ENCODE measurements around the gene ZMIZ1.

Gene ZMIZ1

GRCh38 chr10:79182781-79183467, 114.2 kb downstream of the ZMIZ1 start:
- no peak for TF ChIP-seq CTCF (IDR thresholded peaks at IDR 0.05)
- Histone ChIP-seq H3K4me3 (ENCODE audit: low read depth in 1 of 2, low read length in 1 of 2) (no peak overlapping the region), H3K4me1 (ENCODE audit: control insufficient read depth in 1 of 2, insufficient read depth in 1 of 2, low read depth in 1 of 2, low read length in 1 of 2) (peaks cover 7 to 9% of the 10 kb centered on the region in 2 experiments), H3K27me3 (no peaks in the 10 kb centered on the region), H3K36me3 (no peaks in the 10 kb centered on the region), H3K9me3 (no peaks in the 10 kb centered on the region), H3K27ac (no peak overlapping the region)

GRCh38 chr10:79183468-79183865, 114.7 kb downstream of the ZMIZ1 start:
- TF ChIP-seq CTCF (IDR thresholded peaks at IDR 0.05), result no peak
- Histone ChIP-seq H3K4me3 (ENCODE audit: low read depth in 1 of 2, low read length in 1 of 2) (no peak overlapping the region), H3K9me3 (no peaks in the 10 kb centered on the region), H3K27me3 (no peaks in the 10 kb centered on the region), H3K27ac (no peak overlapping the region), H3K4me1 (ENCODE audit: control insufficient read depth in 1 of 2, insufficient read depth in 1 of 2, low read depth in 1 of 2, low read length in 1 of 2) (peaks cover 7 to 9% of the 10 kb centered on the region in 2 experiments), H3K36me3 (no peaks in the 10 kb centered on the region)

GRCh38 chr10:79184145-79184625, 115.4 kb downstream of the ZMIZ1 start:
- no peaks in the 10 kb centered on the region for H3K27me3 ChIP-seq
- TF ChIP-seq CTCF (IDR thresholded peaks at IDR 0.05), result no peak
- H3K36me3 ChIP-seq, result no peaks in the 10 kb centered on the region
- H3K27ac ChIP-seq, result no peak overlapping the region
- no peaks in the 10 kb centered on the region for H3K9me3 ChIP-seq
- peaks cover 7 to 9% of the 10 kb centered on the region in 2 experiments for H3K4me1 ChIP-seq (ENCODE audit: control insufficient read depth in 1 of 2, insufficient read depth in 1 of 2, low read depth in 1 of 2, low read length in 1 of 2)
- no peak overlapping the region for H3K4me3 ChIP-seq (ENCODE audit: low read depth in 1 of 2, low read length in 1 of 2)

GRCh38 chr10:79184657-79185056, 115.9 kb downstream of the ZMIZ1 start:
- TF ChIP-seq CTCF (IDR thresholded peaks at IDR 0.05), result no peak
- H3K27me3 ChIP-seq, result no peaks in the 10 kb centered on the region
- no peak overlapping the region for H3K4me3 ChIP-seq (ENCODE audit: low read depth in 1 of 2, low read length in 1 of 2)
- no peaks in the 10 kb centered on the region for H3K36me3 ChIP-seq
- no peak overlapping the region for H3K27ac ChIP-seq
- H3K9me3 ChIP-seq, result no peaks in the 10 kb centered on the region
- H3K4me1 ChIP-seq (ENCODE audit: control insufficient read depth in 1 of 2, insufficient read depth in 1 of 2, low read depth in 1 of 2, low read length in 1 of 2), result peaks cover 7 to 9% of the 10 kb centered on the region in 2 experiments

- Histone ChIP-seq H3K4me1 (ENCODE audit: control insufficient read depth in 1 of 2, insufficient read depth in 1 of 2, low read depth in 1 of 2, low read length in 1 of 2) (peaks cover 7 to 9% of the 10 kb centered on the region in 2 experiments), H3K27me3 (no peaks in the 10 kb centered on the region), H3K9me3 (no peaks in the 10 kb centered on the region), H3K27ac (no peak overlapping the region), H3K4me3 (ENCODE audit: low read depth in 1 of 2, low read length in 1 of 2) (no peak overlapping the region), H3K36me3 (no peaks in the 10 kb centered on the region)
- TF ChIP-seq CTCF (IDR thresholded peaks at IDR 0.05), result no peak
Measured at GRCh38 chr10:79185067-79185774, 116.5 kb downstream of the ZMIZ1 start.

Measured in neutrophil (primary cell).